Measurements from ENCODE around the gene RDH14. TPM values are rescaled to one million over a fixed set of nuclear protein-coding genes. Genes with fewer than 3 reads are reported as not detected.

The RDH14 gene
- total RNA-seq, 2 donors from 2014 or later = 25.7 to 40.8 TPM

DNA sequence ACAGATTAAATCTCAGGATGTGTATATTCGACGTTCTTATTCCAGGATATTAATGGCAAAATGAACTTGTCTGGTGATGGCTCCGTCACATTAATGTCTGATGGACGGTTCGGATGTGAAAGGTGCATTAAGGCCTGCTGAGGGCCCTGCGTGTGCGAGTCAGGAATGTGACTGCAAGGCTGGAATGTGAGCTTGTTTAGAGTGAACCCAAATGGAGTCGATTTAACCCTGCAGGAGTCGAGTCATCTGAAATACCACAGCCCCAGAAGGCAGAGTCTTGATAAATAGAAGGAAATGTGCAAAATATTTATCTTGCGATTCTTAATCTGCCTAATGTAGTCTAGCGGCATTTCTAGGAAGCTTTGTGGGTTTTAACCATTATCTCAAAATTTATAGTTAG, 44.3 kb downstream of the RDH14 start:
- Histone ChIP-seq H3K9me3 (no peaks in the 10 kb centered on the region), H3K4me1 (ENCODE audit: control insufficient read depth in 1 of 2, low read depth in 2 of 2) (peaks cover 19 to 63% of the 10 kb centered on the region in 2 donors), H3K27ac (peak overlapping the region; percentile 44 to 61), H3K4me3 (no peak overlapping the region), H3K36me3 (no peaks in the 10 kb centered on the region), H3K27me3 (replicated peaks; ENCODE audit: insufficient read depth) (no peaks in the 10 kb centered on the region)
- ATAC-seq (ENCODE audit: insufficient number of reproducible peaks, low FRiP score, low read depth) = no peak
- TF ChIP-seq, protein P1, sequence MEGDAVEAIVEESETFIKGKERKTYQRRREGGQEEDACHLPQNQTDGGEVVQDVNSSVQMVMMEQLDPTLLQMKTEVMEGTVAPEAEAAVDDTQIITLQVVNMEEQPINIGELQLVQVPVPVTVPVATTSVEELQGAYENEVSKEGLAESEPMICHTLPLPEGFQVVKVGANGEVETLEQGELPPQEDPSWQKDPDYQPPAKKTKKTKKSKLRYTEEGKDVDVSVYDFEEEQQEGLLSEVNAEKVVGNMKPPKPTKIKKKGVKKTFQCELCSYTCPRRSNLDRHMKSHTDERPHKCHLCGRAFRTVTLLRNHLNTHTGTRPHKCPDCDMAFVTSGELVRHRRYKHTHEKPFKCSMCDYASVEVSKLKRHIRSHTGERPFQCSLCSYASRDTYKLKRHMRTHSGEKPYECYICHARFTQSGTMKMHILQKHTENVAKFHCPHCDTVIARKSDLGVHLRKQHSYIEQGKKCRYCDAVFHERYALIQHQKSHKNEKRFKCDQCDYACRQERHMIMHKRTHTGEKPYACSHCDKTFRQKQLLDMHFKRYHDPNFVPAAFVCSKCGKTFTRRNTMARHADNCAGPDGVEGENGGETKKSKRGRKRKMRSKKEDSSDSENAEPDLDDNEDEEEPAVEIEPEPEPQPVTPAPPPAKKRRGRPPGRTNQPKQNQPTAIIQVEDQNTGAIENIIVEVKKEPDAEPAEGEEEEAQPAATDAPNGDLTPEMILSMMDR (IDR thresholded peaks at IDR 0.05) = no peak
- DNase-seq (ENCODE audit: low spot score) = no peak

GRCh38 chr2:18514526-18515461, 45.7 kb downstream of the RDH14 start:
- Histone ChIP-seq H3K27me3 (replicated peaks; ENCODE audit: insufficient read depth) (no peaks in the 10 kb centered on the region), H3K4me3 (no peak overlapping the region), H3K36me3 (no peaks in the 10 kb centered on the region), H3K27ac (peak overlapping the region; percentile 44 to 61), H3K9me3 (no peaks in the 10 kb centered on the region), H3K4me1 (ENCODE audit: control insufficient read depth in 1 of 2, low read depth in 2 of 2) (peaks cover 14 to 50% of the 10 kb centered on the region in 2 donors)
- no peak for DNase-seq (ENCODE audit: low spot score)
- ATAC-seq (ENCODE audit: insufficient number of reproducible peaks, low FRiP score, low read depth) = peak; percentile 40
- TF ChIP-seq, protein P1 (IDR thresholded peaks at IDR 0.05) = no peak

DNA sequence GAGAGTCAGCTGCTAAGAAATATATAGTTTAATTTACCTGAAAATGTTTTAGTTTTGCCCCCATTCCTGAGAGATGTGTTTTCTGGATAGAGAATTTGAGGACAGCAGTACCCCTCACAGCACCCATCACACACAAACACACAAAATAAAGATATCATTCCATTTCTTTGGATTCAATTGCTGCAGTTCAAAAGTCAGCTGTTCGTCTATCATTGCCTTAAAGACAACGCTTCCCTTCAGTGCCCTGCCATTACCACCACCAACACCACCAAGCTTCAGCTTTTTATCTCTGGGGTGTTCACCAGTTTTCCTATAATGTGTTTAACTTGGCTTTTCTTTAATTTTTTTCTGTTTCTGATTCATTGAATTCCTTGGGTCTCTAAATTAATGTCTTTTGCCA, 49.7 kb downstream of the RDH14 start:
- no peaks in the 10 kb centered on the region for H3K36me3 ChIP-seq
- peaks cover 6 to 17% of the 10 kb centered on the region in 2 donors for H3K4me1 ChIP-seq (ENCODE audit: control insufficient read depth in 1 of 2, low read depth in 2 of 2)
- no peak overlapping the region for H3K4me3 ChIP-seq
- H3K27me3 ChIP-seq (replicated peaks; ENCODE audit: insufficient read depth) = no peaks in the 10 kb centered on the region
- no peaks in the 10 kb centered on the region for H3K9me3 ChIP-seq
- no peak overlapping the region for H3K27ac ChIP-seq
- TF ChIP-seq, protein P1 (IDR thresholded peaks at IDR 0.05) = no peak
- ATAC-seq (ENCODE audit: insufficient number of reproducible peaks, low FRiP score, low read depth) (no peak), DNase-seq (ENCODE audit: low spot score) (no peak)

DNA sequence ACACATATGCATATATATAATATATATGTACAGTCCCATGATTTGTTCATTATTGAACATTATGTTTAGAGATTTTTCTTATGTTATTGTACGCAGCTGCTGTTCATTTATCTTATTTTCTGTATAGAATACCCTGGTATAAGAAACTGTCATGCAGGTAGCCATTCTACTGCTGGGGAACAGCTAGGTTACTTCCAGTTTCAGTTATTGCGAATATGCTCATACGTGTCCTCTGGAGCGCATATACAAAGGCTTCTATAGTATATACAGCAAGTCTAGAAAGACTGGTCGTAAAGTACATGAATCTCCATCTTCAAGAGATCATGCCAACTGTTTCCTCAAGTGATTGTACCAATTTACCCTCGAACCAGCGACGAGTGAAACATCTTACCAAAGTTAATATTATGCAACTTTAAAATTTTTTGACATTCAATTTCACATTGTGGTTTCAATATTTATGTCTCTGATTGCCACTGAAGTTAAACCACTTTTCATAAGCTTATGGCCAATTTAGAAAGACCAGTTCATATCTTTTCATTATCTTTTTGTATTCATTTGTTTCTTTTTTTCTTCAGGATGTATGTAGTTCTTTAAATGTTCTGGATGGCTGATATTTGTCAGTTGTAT, 53.5 kb downstream of the RDH14 start:
- H3K27me3 ChIP-seq (replicated peaks; ENCODE audit: insufficient read depth) = no peaks in the 10 kb centered on the region
- no peak overlapping the region for H3K27ac ChIP-seq
- TF ChIP-seq, protein P1 (IDR thresholded peaks at IDR 0.05) = no peak
- no peaks in the 10 kb centered on the region for H3K36me3 ChIP-seq
- no peaks in the 10 kb centered on the region for H3K9me3 ChIP-seq
- H3K4me3 ChIP-seq = no peak overlapping the region
- ATAC-seq (ENCODE audit: insufficient number of reproducible peaks, low FRiP score, low read depth) (no peak), DNase-seq (ENCODE audit: low spot score) (no peak)
- H3K4me1 ChIP-seq (ENCODE audit: control insufficient read depth in 1 of 2, low read depth in 2 of 2) = no peaks in the 10 kb centered on the region

DNA sequence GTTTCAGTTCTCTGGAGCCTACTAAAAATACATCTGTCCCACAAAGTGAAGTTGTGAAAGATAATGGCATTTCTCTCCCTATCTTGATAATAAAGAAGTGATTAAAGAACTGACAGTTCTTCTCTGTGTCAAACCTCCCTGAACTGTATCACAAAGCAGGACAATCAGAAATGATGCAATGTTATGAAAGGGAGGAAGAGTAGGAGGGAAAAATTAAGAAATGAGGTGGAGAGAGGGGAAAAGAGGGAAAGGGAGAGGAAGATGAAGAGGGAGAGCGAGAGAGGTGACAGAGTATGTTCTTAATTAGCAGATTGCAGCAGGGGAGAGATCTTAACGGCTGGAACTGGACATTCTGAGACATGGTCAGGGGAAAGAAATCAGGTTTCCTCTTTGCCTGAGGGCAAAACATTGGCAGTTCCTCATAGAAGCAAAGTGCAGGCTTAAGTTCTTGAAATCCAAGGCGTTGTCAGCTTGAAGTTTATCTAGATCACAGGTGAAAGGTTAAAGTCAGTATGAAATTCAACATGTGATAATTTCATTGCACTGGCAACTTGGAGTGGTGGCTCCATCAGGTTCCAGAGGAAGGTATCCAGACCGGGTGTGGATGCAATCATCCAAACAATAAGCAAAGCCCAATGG, 54.6 kb downstream of the RDH14 start:
- H3K4me3 ChIP-seq = no peak overlapping the region
- H3K4me1 ChIP-seq (ENCODE audit: control insufficient read depth in 1 of 2, low read depth in 2 of 2) = no peaks in the 10 kb centered on the region
- no peaks in the 10 kb centered on the region for H3K27me3 ChIP-seq (replicated peaks; ENCODE audit: insufficient read depth)
- no peak for ATAC-seq (ENCODE audit: insufficient number of reproducible peaks, low FRiP score, low read depth)
- H3K36me3 ChIP-seq = no peaks in the 10 kb centered on the region
- TF ChIP-seq, protein P1 (IDR thresholded peaks at IDR 0.05) = no peak
- no peak overlapping the region for H3K27ac ChIP-seq
- no peak for DNase-seq (ENCODE audit: low spot score)
- no peaks in the 10 kb centered on the region for H3K9me3 ChIP-seq

Measured in thoracic aorta (tissue), 2 donors.